ENCODE measurements around the gene NAT8L.

NAT8L gene

GRCh38 chr4:2077537-2078460, 18.7 kb downstream of the NAT8L start:
- H4K20me1 ChIP-seq (ENCODE audit: low read depth, low read length) = no peaks in the 10 kb centered on the region
- no peak overlapping the region for H3K4me2 ChIP-seq (ENCODE audit: low read depth, low read length, poor library complexity, severe bottlenecking)
- no peaks in the 10 kb centered on the region for H3K9me3 ChIP-seq (ENCODE audit: insufficient read depth, low read length)
- no peaks in the 10 kb centered on the region for H3F3A ChIP-seq (ENCODE audit: insufficient read depth)
- H3K79me2 ChIP-seq (ENCODE audit: insufficient read depth, low read length) = no peaks in the 10 kb centered on the region
- H3K36me3 ChIP-seq (ENCODE audit: low read length) = no peaks in the 10 kb centered on the region
- no peak overlapping the region for H3K4me3 ChIP-seq (ENCODE audit: insufficient read depth, low read length, poor library complexity, severe bottlenecking)
- H3K9me2 ChIP-seq (replicated peaks; ENCODE audit: insufficient read depth, low read length) = no peaks in the 10 kb centered on the region
- no peak for TF ChIP-seq EZH2phosphoT487 (conservative IDR thresholded peaks at IDR 0.05; ENCODE audit: low read length)
- TF ChIP-seq CTCF (IDR thresholded peaks at IDR 0.05; ENCODE audit: insufficient read depth, low read length, poor library complexity, severe bottlenecking) = no peak
- no peak overlapping the region for H2AFZ ChIP-seq (ENCODE audit: low read depth, low read length, severe bottlenecking)
- H3K27ac ChIP-seq (ENCODE audit: low read depth, low read length) = no peak overlapping the region
- H3K9ac ChIP-seq (ENCODE audit: low read length) = no peak overlapping the region
- H3K27me3 ChIP-seq (ENCODE audit: low read length) = no peaks in the 10 kb centered on the region

- Histone ChIP-seq H3K4me2 (ENCODE audit: low read depth, low read length, poor library complexity, severe bottlenecking) (no peak overlapping the region), H2AFZ (ENCODE audit: low read depth, low read length, severe bottlenecking) (no peak overlapping the region), H3K9me2 (replicated peaks; ENCODE audit: insufficient read depth, low read length) (no peaks in the 10 kb centered on the region), H3K27me3 (ENCODE audit: low read length) (no peaks in the 10 kb centered on the region), H3K27ac (ENCODE audit: low read depth, low read length) (no peak overlapping the region), H3K9ac (ENCODE audit: low read length) (no peak overlapping the region), H3K36me3 (ENCODE audit: low read length) (no peaks in the 10 kb centered on the region), H3F3A (ENCODE audit: insufficient read depth) (no peaks in the 10 kb centered on the region), H3K9me3 (ENCODE audit: insufficient read depth, low read length) (no peaks in the 10 kb centered on the region), H3K79me2 (ENCODE audit: insufficient read depth, low read length) (no peaks in the 10 kb centered on the region), H4K20me1 (ENCODE audit: low read depth, low read length) (no peaks in the 10 kb centered on the region), H3K4me3 (ENCODE audit: insufficient read depth, low read length, poor library complexity, severe bottlenecking) (no peak overlapping the region)
- TF ChIP-seq EZH2phosphoT487 (conservative IDR thresholded peaks at IDR 0.05; ENCODE audit: low read length) (no peak), CTCF (IDR thresholded peaks at IDR 0.05; ENCODE audit: insufficient read depth, low read length, poor library complexity, severe bottlenecking) (no peak)
Observed at GRCh38 chr4:2078584-2078983, 19.5 kb downstream of the NAT8L start.

- Histone ChIP-seq H3F3A (ENCODE audit: insufficient read depth) (no peaks in the 10 kb centered on the region), H3K27ac (ENCODE audit: low read depth, low read length) (no peak overlapping the region), H3K79me2 (ENCODE audit: insufficient read depth, low read length) (no peaks in the 10 kb centered on the region), H3K36me3 (ENCODE audit: low read length) (no peaks in the 10 kb centered on the region), H4K20me1 (ENCODE audit: low read depth, low read length) (no peaks in the 10 kb centered on the region), H3K4me2 (ENCODE audit: low read depth, low read length, poor library complexity, severe bottlenecking) (no peak overlapping the region), H3K9me3 (ENCODE audit: insufficient read depth, low read length) (no peaks in the 10 kb centered on the region), H3K27me3 (ENCODE audit: low read length) (no peaks in the 10 kb centered on the region), H3K4me3 (ENCODE audit: insufficient read depth, low read length, poor library complexity, severe bottlenecking) (no peak overlapping the region), H3K9ac (ENCODE audit: low read length) (no peak overlapping the region), H2AFZ (ENCODE audit: low read depth, low read length, severe bottlenecking) (no peak overlapping the region), H3K9me2 (replicated peaks; ENCODE audit: insufficient read depth, low read length) (no peaks in the 10 kb centered on the region)
- TF ChIP-seq EZH2phosphoT487 (conservative IDR thresholded peaks at IDR 0.05; ENCODE audit: low read length) (no peak), CTCF (IDR thresholded peaks at IDR 0.05; ENCODE audit: insufficient read depth, low read length, poor library complexity, severe bottlenecking) (no peak)
Observed at GRCh38 chr4:2079006-2079405, 19.9 kb downstream of the NAT8L start.

Data from SU-DHL-6 (cell line).